ENCODE measurements around the gene TRIM51. TPM values are rescaled to one million over a fixed set of nuclear protein-coding genes. Genes with fewer than 3 reads are reported as not detected.
"Not testable (repeated sequence)": the region's sequence is repeated elsewhere in the genome, so short reads cannot be mapped to it uniquely, and the experiment has no call there.

Gene TRIM51
- total RNA-seq, 1 donor from 2014 or later = not detected

DNA sequence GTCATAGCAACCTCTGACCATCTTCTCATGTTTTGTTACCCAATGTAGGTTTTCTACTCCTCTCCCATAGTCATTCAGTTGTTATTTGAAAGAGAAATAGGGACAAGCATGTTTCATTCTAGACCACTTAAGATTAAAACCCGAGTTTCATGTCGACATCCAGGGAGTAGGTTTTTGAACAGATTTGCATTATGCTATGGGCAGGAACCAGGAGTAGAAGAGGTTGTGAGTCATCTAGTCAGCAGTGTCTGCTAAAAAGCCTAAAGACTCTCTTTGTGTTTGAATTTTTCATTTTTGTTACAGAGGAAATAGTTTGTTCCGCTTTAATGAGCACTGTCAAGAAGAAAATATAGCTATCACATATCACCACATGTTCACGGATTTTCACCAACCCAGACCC, 1.9 kb downstream of the TRIM51 start:
- H3K4me1 Mint-ChIP-seq; H3K27me3 Mint-ChIP-seq (ENCODE audit: low read depth); H3K36me3 Mint-ChIP-seq (ENCODE audit: low read depth); H3K9me3 Mint-ChIP-seq; H3K4me3 Mint-ChIP-seq; H3K27ac Mint-ChIP-seq (ENCODE audit: unreplicated experiment); DNase-seq (ENCODE audit: low read depth, low spot score): not testable (repeated sequence)

GRCh38 chr11:55885481-55885880, 2.4 kb downstream of the TRIM51 start:
- H3K36me3 Mint-ChIP-seq (ENCODE audit: low read depth); H3K4me3 Mint-ChIP-seq; H3K27ac Mint-ChIP-seq (ENCODE audit: unreplicated experiment); H3K4me1 Mint-ChIP-seq; DNase-seq (ENCODE audit: low read depth, low spot score); H3K9me3 Mint-ChIP-seq; H3K27me3 Mint-ChIP-seq (ENCODE audit: low read depth): not testable (repeated sequence)

GRCh38 chr11:55895216-55895615, 12.1 kb downstream of the TRIM51 start:
- peaks cover 5% of the 10 kb centered on the region for H3K36me3 Mint-ChIP-seq (ENCODE audit: low read depth)
- no peaks in the 10 kb centered on the region for H3K4me1 Mint-ChIP-seq
- no peak overlapping the region for H3K4me3 Mint-ChIP-seq
- TF ChIP-seq CTCF (conservative IDR thresholded peaks at IDR 0.05) = no peak
- no peak for DNase-seq (ENCODE audit: low read depth, low spot score)
- peaks cover 10% of the 10 kb centered on the region for H3K9me3 Mint-ChIP-seq
- H3K27me3 Mint-ChIP-seq (ENCODE audit: low read depth) = no peaks in the 10 kb centered on the region
- H3K27ac Mint-ChIP-seq (ENCODE audit: unreplicated experiment) = no peak overlapping the region

DNA sequence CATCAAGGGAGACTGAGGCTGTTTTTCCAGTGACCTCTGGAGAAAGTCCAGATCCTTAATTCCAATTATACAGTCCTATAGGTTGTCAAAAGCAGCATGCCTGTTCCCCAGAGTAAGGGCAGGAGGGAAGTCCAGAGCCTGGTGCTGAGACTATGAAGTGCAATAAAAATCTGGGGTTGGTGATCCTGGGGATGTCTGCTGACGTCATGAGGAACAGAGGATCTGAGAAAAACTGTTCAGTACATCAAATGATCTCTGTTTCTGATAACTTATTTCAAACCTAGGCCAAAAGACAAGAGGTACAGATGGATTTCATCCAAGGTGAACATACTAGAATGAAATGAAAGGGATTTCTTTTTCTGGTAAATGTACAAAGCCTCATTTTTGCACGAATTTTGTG, 19.2 kb downstream of the TRIM51 start:
- Mint-ChIP-seq H3K9me3 (peaks cover 6% of the 10 kb centered on the region), H3K36me3 (ENCODE audit: low read depth) (no peaks in the 10 kb centered on the region), H3K4me1 (no peaks in the 10 kb centered on the region), H3K27ac (ENCODE audit: unreplicated experiment) (no peak overlapping the region), H3K27me3 (ENCODE audit: low read depth) (no peaks in the 10 kb centered on the region), H3K4me3 (no peak overlapping the region)
- TF ChIP-seq CTCF (conservative IDR thresholded peaks at IDR 0.05) = no peak
- DNase-seq (ENCODE audit: low read depth, low spot score) = no peak

DNA sequence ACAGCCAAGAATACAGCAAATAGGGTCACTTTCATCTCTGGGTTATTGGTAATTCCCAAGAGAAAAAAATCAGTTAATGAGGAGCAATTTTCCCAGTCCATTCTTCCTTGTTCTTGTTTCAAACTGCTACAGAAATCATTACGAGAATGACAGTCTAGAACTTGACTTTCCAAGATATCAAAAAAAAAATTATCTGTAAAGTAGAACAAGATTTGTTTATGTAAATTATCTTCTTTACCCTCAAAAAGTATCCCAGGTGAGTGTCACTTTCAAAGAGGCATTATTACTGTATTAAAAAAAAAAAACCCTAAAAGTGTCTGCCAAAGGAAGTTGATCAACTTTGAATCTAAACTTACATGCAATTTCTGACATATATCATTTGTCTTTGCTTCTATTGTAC, 31.4 kb downstream of the TRIM51 start, which contains the start of gene OR5W2:
OR5W2 (minus strand) TSS at position 101 of the 400 bp plus-strand sequence; CDS start at position 101, 0 bp downstream.
- Mint-ChIP-seq H3K4me3 (no peak within 1 kb of the TSS), H3K4me1 (no peaks in the 10 kb centered on the region), H3K27me3 (ENCODE audit: low read depth) (no peaks in the 10 kb centered on the region), H3K36me3 (ENCODE audit: low read depth) (peaks cover 3% of the 10 kb centered on the region), H3K9me3 (peaks cover 7% of the 10 kb centered on the region), H3K27ac (ENCODE audit: unreplicated experiment) (no peak within 1 kb of the TSS)
- TF ChIP-seq CTCF (conservative IDR thresholded peaks at IDR 0.05) = no peak
- no peak for DNase-seq (ENCODE audit: low read depth, low spot score)

GRCh38 chr11:55920537-55920936, 37.4 kb downstream of the TRIM51 start:
- Mint-ChIP-seq H3K9me3 (peaks cover 4% of the 10 kb centered on the region), H3K4me1 (no peaks in the 10 kb centered on the region), H3K27me3 (ENCODE audit: low read depth) (no peaks in the 10 kb centered on the region), H3K27ac (ENCODE audit: unreplicated experiment) (no peak overlapping the region), H3K36me3 (ENCODE audit: low read depth) (no peaks in the 10 kb centered on the region), H3K4me3 (no peak overlapping the region)
- no peak for TF ChIP-seq CTCF (conservative IDR thresholded peaks at IDR 0.05)
- no peak for DNase-seq (ENCODE audit: low read depth, low spot score)

GRCh38 chr11:55936300-55936699, 53.2 kb downstream of the TRIM51 start, which contains the start of gene OR5I1:
OR5I1 (minus strand) TSS chr11:55936400; CDS start chr11:55936400, 0 bp downstream.
- H3K36me3 Mint-ChIP-seq (ENCODE audit: low read depth) = no peaks in the 10 kb centered on the region
- peaks cover 16% of the 10 kb centered on the region for H3K27me3 Mint-ChIP-seq (ENCODE audit: low read depth)
- no peak within 1 kb of the TSS for H3K4me3 Mint-ChIP-seq
- no peaks in the 10 kb centered on the region for H3K9me3 Mint-ChIP-seq
- no peak for DNase-seq (ENCODE audit: low read depth, low spot score)
- no peaks in the 10 kb centered on the region for H3K4me1 Mint-ChIP-seq
- H3K27ac Mint-ChIP-seq (ENCODE audit: unreplicated experiment) = no peak within 1 kb of the TSS
- TF ChIP-seq CTCF (conservative IDR thresholded peaks at IDR 0.05) = no peak
